ENCODE measurements around the gene SLC6A8.
A peak's percentile ranks its signal among the peaks of the same experiment; 100 is the strongest.

Gene SLC6A8

DNA sequence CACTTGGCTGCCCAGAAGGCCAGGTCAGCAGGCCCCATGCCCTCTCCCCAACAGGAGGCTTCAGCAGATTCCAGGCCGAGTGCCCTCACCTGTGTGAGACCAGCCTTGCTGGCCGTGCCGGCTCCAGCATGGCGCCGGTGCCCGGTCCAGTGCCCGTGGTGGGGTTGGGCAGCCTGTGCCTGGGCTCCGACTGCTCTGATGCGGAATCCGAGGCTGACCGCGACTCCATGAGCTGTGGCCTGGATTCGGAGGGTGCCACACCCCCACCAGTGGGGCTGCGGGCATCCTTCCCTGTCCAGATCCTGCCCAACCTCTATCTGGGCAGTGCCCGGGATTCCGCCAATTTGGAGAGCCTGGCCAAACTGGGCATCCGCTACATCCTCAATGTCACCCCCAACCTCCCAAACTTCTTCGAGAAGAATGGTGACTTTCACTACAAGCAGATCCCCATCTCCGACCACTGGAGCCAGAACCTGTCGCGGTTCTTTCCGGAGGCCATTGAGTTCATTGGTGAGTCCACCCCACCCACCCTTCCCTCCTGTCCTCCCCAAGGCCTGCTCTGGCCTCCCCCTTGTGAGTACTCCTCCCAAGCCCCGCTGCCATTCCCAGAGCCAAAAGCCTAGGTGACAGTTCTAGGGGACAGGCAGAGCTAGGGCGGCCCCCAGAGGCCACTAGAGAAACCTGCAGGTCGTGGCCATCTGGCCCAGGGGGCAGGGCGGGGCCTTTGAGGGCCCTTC, 38.4 kb upstream of the SLC6A8 start:
- no peaks in the 10 kb centered on the region for H3K79me2 ChIP-seq
- TF ChIP-seq, protein P1, sequence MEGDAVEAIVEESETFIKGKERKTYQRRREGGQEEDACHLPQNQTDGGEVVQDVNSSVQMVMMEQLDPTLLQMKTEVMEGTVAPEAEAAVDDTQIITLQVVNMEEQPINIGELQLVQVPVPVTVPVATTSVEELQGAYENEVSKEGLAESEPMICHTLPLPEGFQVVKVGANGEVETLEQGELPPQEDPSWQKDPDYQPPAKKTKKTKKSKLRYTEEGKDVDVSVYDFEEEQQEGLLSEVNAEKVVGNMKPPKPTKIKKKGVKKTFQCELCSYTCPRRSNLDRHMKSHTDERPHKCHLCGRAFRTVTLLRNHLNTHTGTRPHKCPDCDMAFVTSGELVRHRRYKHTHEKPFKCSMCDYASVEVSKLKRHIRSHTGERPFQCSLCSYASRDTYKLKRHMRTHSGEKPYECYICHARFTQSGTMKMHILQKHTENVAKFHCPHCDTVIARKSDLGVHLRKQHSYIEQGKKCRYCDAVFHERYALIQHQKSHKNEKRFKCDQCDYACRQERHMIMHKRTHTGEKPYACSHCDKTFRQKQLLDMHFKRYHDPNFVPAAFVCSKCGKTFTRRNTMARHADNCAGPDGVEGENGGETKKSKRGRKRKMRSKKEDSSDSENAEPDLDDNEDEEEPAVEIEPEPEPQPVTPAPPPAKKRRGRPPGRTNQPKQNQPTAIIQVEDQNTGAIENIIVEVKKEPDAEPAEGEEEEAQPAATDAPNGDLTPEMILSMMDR (IDR thresholded peaks at IDR 0.05) = peak; percentile 35
- no peak overlapping the region for H3K9ac ChIP-seq
- no peaks in the 10 kb centered on the region for H3K36me3 ChIP-seq (ENCODE audit: control insufficient read depth, insufficient read depth, low read length)
- no peak overlapping the region for H3K4me2 ChIP-seq (ENCODE audit: low read length)
- no peak overlapping the region for H2AFZ ChIP-seq
- H3K27ac ChIP-seq = no peak overlapping the region
- no peaks in the 10 kb centered on the region for H3K27me3 ChIP-seq (ENCODE audit: control insufficient read depth, insufficient read depth, low read length)
- H3K9me3 ChIP-seq (ENCODE audit: control insufficient read depth, low read length) = no peaks in the 10 kb centered on the region
- no peaks in the 10 kb centered on the region for H3K4me1 ChIP-seq
- H3K4me3 ChIP-seq (ENCODE audit: low read depth, low read length) = no peak overlapping the region

DNA sequence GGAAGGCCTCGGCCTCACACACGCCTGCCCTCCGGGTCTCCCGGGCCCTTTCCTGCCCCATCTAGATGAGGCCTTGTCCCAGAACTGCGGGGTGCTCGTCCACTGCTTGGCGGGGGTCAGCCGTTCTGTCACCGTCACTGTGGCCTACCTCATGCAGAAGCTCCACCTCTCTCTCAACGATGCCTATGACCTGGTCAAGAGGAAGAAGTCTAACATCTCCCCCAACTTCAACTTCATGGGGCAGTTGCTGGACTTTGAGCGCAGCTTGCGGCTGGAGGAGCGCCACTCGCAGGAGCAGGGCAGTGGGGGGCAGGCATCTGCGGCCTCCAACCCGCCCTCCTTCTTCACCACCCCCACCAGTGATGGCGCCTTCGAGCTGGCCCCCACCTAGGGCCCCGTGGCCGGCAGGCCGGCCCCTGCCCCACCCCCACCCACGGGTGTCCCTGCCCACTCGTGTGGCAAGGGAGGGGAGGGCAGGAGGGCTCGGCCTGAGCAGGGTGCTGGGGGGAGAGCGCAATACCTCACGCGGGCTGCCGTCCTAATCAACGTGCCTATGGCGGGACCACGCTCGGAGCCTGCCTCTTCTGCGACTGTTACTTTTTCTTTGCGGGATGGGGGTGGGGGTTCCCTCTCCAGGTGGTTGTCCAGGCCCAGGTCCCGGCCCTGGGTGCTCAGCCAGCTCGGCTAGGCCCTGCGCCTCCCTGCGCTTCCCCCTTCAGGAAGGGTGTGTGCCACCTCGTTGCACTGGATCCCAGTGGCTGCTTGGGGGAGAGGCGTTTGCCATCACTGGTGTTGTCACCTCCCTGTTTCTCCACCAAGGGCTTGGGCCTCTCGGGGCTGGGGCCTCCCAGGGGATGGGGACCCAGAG, 37.6 kb upstream of the SLC6A8 start:
- no peaks in the 10 kb centered on the region for H3K9me3 ChIP-seq (ENCODE audit: control insufficient read depth, low read length)
- no peaks in the 10 kb centered on the region for H3K27me3 ChIP-seq (ENCODE audit: control insufficient read depth, insufficient read depth, low read length)
- H3K4me1 ChIP-seq = no peaks in the 10 kb centered on the region
- H2AFZ ChIP-seq = no peak overlapping the region
- H3K4me3 ChIP-seq (ENCODE audit: low read depth, low read length) = no peak overlapping the region
- H3K27ac ChIP-seq = no peak overlapping the region
- TF ChIP-seq, protein P1 (IDR thresholded peaks at IDR 0.05) = no peak
- H3K79me2 ChIP-seq = no peaks in the 10 kb centered on the region
- no peaks in the 10 kb centered on the region for H3K36me3 ChIP-seq (ENCODE audit: control insufficient read depth, insufficient read depth, low read length)
- H3K9ac ChIP-seq = no peak overlapping the region
- H3K4me2 ChIP-seq (ENCODE audit: low read length) = no peak overlapping the region

DNA sequence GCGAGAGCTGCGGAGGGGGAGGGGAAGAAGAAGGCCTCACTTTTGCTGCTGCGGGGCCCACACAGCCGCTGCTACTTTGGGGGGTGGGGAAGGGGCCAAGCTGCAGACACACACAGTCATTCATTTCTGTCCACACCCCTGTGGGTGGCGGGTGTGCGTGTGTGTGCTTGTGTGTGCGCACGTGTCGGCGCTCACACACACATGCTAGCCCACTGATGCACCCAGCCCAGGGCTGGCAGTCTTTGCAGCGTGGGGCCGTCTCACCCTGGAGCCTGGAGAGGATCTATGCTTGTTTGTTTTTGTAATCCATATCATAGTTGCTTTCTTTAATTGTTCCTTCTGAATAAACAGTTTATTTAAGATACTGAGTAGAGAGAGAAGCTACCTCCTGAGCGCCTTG, 36.8 kb upstream of the SLC6A8 start:
- Histone ChIP-seq H3K9me3 (ENCODE audit: control insufficient read depth, low read length) (no peaks in the 10 kb centered on the region), H2AFZ (no peak overlapping the region), H3K79me2 (no peaks in the 10 kb centered on the region), H3K27ac (no peak overlapping the region), H3K4me2 (ENCODE audit: low read length) (no peak overlapping the region), H3K4me1 (no peaks in the 10 kb centered on the region), H3K9ac (no peak overlapping the region), H3K36me3 (ENCODE audit: control insufficient read depth, insufficient read depth, low read length) (no peaks in the 10 kb centered on the region), H3K27me3 (ENCODE audit: control insufficient read depth, insufficient read depth, low read length) (no peaks in the 10 kb centered on the region), H3K4me3 (ENCODE audit: low read depth, low read length) (no peak overlapping the region)
- TF ChIP-seq, protein P1 (IDR thresholded peaks at IDR 0.05) = no peak

DNA sequence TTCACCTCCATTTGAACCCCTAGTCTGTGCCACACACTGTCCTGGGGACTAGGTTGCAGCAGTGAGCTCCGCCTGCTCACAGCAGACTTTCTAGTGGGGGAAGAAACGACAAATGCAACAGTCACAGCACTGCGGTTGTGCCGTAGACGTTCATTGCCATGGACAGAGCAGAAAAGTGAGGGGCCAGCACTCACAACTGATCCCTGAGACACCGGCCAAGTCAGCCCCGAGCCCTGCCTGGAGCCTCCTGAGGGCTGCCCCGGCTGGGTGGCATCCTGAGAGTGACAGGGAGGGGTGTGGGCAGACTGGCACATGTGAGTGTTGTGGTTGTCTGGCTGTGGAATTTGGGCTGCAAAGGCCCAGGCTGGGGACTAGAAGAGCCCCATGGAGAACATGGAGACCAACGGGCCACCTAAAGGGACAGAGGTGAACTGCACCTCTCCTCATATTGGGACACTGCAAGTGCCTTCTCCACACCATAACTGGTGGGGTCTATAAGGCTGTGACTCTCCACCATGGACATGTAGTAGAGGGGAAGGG, 36.1 kb upstream of the SLC6A8 start:
- Histone ChIP-seq H3K9me3 (ENCODE audit: control insufficient read depth, low read length) (no peaks in the 10 kb centered on the region), H3K4me1 (no peaks in the 10 kb centered on the region), H3K9ac (no peak overlapping the region), H3K27ac (no peak overlapping the region), H3K79me2 (no peaks in the 10 kb centered on the region), H3K27me3 (ENCODE audit: control insufficient read depth, insufficient read depth, low read length) (no peaks in the 10 kb centered on the region), H3K4me3 (ENCODE audit: low read depth, low read length) (no peak overlapping the region), H3K36me3 (ENCODE audit: control insufficient read depth, insufficient read depth, low read length) (no peaks in the 10 kb centered on the region), H2AFZ (no peak overlapping the region), H3K4me2 (ENCODE audit: low read length) (no peak overlapping the region)
- TF ChIP-seq, protein P1 (IDR thresholded peaks at IDR 0.05) = peak; percentile 12
